ENCODE measurements around the gene ACMSD. TPM values are rescaled to one million over a fixed set of nuclear protein-coding genes. Genes with fewer than 3 reads are reported as not detected.
"Not testable (repeated sequence)": the region's sequence is repeated elsewhere in the genome, so short reads cannot be mapped to it uniquely, and the experiment has no call there.

ACMSD gene
- total RNA-seq, 6 experiments from 2014 or later = 38.3 to 145 (median 87.0) TPM

GRCh38 chr2:134845028-134845427 is 6.6 kb downstream of the ACMSD start:
- DNase-seq = peak in 1 of 3 donors; percentile 59
- WGBS (ENCODE audit: insufficient coverage, low coverage, low lambda C conversion rate, missing lambda C conversion rate) = 48% methylated on average over 2 of the region's 2 CpGs
- TF ChIP-seq CTCF (IDR thresholded peaks at IDR 0.05) (no peak), POLR2A (IDR thresholded peaks at IDR 0.05) (no peak)
- no peaks in the 10 kb centered on the region for H3K9me3 ChIP-seq
- peaks cover 0 to 54% (median 15%) of the 10 kb centered on the region in 4 donors for H3K4me1 ChIP-seq
- H3K36me3 ChIP-seq = peaks cover 0 to 13% (median 2%) of the 10 kb centered on the region in 4 donors
- no peaks in the 10 kb centered on the region for H3K27me3 ChIP-seq
- ATAC-seq = peak; percentile 36 to 57 (median 40)
- H3K4me3 ChIP-seq = no peak overlapping the region
- H3K27ac ChIP-seq = peak overlapping the region in 1 of 3 donors; percentile 93
- intact Hi-C loops (cut with DNase I) = no loop called here

GRCh38 chr2:134845719-134846118 is 7.3 kb downstream of the ACMSD start:
- TF ChIP-seq CTCF (IDR thresholded peaks at IDR 0.05) (no peak), POLR2A (IDR thresholded peaks at IDR 0.05) (no peak)
- intact Hi-C loops (cut with DNase I) = no loop called here
- Histone ChIP-seq H3K27me3 (no peaks in the 10 kb centered on the region), H3K36me3 (peaks cover 0 to 13% (median 2%) of the 10 kb centered on the region in 4 donors), H3K4me3 (no peak overlapping the region), H3K27ac (peak overlapping the region in 2 of 3 donors; percentile 26 to 93), H3K4me1 (peaks cover 0 to 54% (median 15%) of the 10 kb centered on the region in 4 donors), H3K9me3 (no peaks in the 10 kb centered on the region)
- 52% methylated on average over 2 of the region's 2 CpGs for WGBS (ENCODE audit: insufficient coverage, low coverage, low lambda C conversion rate, missing lambda C conversion rate)
- peak in 3 of 4 donors; percentile 3 to 19 (median 3) for ATAC-seq
- no peak for DNase-seq

- no peak for TF ChIP-seq CTCF (IDR thresholded peaks at IDR 0.05)
- no peak for TF ChIP-seq POLR2A (IDR thresholded peaks at IDR 0.05)
- peak; percentile 52 to 80 (median 62) for ATAC-seq
- 33% methylated on average over 1 of the region's 1 CpG for WGBS (ENCODE audit: insufficient coverage, low coverage, low lambda C conversion rate, missing lambda C conversion rate)
These were observed 7.8 kb downstream of the ACMSD start for GRCh38 chr2:134846213-134846612.

DNA sequence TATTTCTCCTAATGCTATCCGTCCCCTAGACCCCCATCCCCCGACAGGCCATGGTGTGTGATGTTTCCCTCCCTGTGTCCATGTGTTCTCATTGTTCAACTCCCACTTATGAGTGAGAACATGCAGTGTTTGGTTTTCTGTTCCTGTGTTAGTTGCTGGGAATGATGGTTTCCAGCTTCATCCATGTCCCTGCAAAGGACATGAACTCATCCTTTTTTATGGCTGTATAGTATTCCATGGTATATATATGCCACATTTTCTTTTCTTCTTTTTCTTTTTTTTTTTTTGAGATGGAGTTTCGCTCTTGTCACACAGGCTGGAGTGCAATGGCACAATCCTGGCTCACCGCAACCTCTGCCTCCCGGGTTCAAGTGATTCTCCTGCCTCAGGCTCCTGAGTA is 9.2 kb downstream of the ACMSD start:
- H3K4me3 ChIP-seq; ATAC-seq; H3K27me3 ChIP-seq; H3K9me3 ChIP-seq; intact Hi-C loops (cut with DNase I); DNase-seq; H3K27ac ChIP-seq: not testable (repeated sequence)
- Histone ChIP-seq H3K36me3 (peaks cover 0 to 16% (median 6%) of the 10 kb centered on the region in 4 donors), H3K4me1 (peaks cover 0 to 35% (median 8%) of the 10 kb centered on the region in 4 donors)
- 100% methylated on average over 1 of the region's 5 CpGs for WGBS (ENCODE audit: insufficient coverage, low coverage, low lambda C conversion rate, missing lambda C conversion rate)

More at GRCh38 chr2:134846213-134846612, 7.8 kb downstream of the ACMSD start:
- H3K9me3 ChIP-seq = no peaks in the 10 kb centered on the region
- peaks cover 0 to 9% (median 4%) of the 10 kb centered on the region in 4 donors for H3K36me3 ChIP-seq
- no peaks in the 10 kb centered on the region for H3K27me3 ChIP-seq
- intact Hi-C loops (cut with DNase I) = no loop called here
- DNase-seq = peak in 1 of 3 donors; percentile 60
- H3K4me1 ChIP-seq = peaks cover 0 to 49% (median 15%) of the 10 kb centered on the region in 4 donors
- H3K4me3 ChIP-seq = no peak overlapping the region
- H3K27ac ChIP-seq = peak overlapping the region in 2 of 3 donors; percentile 26 to 93

GRCh38 chr2:134852518-134852917 is 14.1 kb downstream of the ACMSD start:
- WGBS (ENCODE audit: insufficient coverage, low coverage, low lambda C conversion rate, missing lambda C conversion rate) = 86% methylated on average over 6 of the region's 7 CpGs
- Histone ChIP-seq H3K27me3 (no peaks in the 10 kb centered on the region), H3K4me1 (no peaks in the 10 kb centered on the region), H3K36me3 (peaks cover 0 to 26% (median 11%) of the 10 kb centered on the region in 4 donors), H3K27ac (no peak overlapping the region), H3K9me3 (no peaks in the 10 kb centered on the region), H3K4me3 (no peak overlapping the region)
- intact Hi-C loops (cut with DNase I) = no loop called here
- ATAC-seq (no peak), DNase-seq (no peak)
- no peak for TF ChIP-seq POLR2A (IDR thresholded peaks at IDR 0.05)
- TF ChIP-seq CTCF (IDR thresholded peaks at IDR 0.05) = no peak
